Stimulated activated CD4-positive, alpha-beta T cell treated with anti-CD3 and anti-CD28 coated beads, Interleukin-12 subunit alpha, Interleukin-12 subunit beta, amount 100 ng/mL, for 48 hours (primary cell): ENCODE data around the gene BCOR.

Source experiments
- DNase-seq, 3 donors: peaks; one replicate each; pipeline ENCODE4 v3.0.0-alpha.2; 2020; ENCODE audit warnings: low read depth in 2 of 3, low spot score in 1 of 3

BCOR gene

DNA sequence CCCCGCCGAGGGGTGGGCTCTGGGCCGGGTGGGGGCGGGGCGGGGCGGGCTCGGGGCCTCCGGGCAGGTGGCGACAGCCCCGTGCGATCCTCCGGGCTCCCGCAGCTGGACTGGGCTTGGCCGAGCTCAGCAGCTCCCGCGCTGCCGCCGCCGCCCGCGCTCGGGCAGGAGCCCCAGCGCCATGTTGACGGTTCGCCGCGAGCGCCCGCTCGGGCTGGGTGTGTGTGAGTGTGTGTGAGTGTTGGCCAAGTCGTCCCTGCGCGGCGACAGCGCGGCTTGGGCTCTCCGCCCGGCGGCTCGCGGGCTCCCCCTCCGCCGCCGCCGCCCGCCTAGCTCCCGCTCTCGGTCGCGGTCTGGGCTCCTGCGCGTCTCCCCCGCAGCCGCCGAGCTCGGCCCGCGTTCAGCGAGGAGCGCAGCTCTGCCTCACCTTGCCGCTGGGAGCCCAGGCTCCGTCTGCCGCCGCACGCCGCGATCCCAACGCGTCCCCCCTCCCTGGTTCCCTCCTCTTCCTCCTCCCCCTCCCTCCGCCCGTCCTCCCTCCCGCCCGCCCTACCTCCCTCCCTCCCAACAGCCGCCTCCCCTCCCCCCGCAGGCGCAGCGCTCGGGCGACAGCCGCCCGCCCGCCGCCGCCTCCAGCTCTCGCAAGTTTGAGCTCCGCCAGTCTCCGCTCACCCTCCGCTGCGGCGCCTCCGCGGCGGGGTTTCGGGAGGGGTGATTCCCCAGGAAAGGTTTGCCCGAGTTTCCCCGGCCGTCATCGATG is at the start of gene BCOR:
Gene BCOR, minus strand, starts transcription at position 455 of the 760 bp plus-strand sequence. CDS start 20,029 bp downstream, outside the sequence.
- DNase-seq: peak in 2 of 3 donors; percentile 51 to 70

DNA sequence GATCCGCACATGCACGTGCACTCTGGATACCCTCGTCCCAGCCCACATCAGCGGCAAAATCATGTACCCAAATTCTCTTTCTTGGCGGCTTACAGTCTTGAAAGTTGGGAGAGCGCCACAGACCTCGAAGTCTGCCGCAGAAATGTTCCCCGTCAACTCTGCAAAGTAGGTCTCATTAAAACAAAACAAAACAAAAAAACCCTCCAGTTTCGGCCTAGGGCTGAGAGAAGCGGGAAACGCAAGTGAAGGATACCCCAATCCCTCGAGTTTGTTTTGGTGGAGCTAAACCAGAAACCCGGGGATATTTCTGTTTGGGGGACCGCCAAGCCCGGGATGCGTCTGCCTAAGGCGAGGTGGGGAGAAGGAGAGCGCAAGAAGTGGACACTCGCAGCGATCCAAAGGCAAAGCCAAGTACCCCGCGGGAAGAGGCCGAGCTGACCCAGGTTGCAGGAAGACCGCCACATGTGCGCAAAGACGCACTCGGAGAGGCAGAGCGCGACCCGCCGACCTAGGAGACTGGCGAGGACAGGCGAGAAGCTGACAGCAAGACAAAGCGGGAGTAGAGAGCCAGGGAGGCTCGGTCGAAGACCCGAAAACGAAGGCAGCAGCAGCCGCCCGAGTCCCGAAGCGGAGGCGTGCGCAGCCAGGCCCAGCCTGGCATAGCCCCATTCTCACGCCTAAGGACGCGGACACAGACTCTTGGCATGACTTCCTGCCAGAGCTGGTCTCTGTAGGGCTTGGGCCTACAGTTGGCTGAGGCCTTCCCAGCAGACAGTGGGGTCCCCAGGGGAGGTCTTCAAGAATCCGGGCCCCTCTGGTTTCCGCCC is 49.6 kb upstream of the BCOR start:
- DNase-seq: no peak

DNA sequence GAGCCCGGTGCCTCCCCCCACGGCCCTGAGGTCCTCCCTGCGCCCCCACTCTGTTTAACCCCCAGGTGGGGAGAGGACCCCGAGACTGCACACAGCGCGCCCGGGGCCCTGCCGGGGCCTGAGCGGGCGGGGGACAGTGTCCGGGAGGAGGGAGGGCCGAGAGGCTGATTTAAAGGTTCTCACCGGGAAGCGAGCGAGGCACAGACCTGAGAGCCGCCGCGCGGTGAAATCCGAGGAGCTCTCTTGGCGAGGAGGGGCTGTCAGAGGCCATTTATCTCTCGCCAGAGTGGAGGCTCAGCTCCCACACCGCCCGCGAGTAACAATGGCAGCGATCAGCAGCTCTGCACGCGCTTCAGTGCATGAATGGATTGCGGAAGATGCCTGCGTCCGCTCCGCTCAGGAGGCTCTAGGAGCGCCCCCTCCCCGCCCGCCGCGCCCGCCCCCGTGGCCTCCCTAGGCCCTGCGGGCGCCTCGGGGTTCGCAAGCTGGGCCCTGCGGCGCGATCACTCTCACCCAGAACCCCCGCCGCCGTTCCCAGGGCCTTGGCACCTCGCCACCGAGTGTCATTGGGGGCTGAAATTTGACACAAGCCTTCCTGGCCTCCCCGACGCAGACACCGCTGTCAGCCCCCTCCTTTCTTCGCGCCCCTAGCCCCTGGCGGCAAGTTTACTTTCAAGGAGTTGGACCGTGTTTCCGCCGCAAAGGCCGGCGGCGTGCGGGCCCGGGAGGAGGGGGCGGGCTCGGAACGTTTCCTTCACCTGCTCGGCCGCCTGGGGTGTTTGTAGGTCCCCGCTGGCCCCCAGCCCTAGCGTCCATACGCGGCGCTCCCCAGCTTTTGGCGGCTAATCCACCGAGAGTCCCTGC is 48.7 kb upstream of the BCOR start:
- no peak for DNase-seq

DNA sequence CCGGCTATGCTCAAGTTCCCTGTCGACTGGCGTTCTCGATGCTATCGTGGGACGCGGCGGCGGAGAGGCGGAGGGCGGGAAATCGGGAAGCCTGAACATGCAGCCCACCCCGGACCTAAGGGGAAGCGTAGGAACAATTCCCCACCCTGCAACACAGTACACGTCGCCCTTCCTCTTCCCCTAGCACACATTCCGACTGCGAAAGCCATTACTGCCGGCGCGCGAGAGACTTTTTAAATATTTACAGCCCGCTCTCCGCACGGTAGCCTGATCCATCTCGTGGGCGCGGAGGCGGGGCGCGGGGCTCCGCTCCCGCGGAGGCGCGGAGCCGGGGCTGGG is 48.1 kb upstream of the BCOR start:
- DNase-seq: no peak

DNA sequence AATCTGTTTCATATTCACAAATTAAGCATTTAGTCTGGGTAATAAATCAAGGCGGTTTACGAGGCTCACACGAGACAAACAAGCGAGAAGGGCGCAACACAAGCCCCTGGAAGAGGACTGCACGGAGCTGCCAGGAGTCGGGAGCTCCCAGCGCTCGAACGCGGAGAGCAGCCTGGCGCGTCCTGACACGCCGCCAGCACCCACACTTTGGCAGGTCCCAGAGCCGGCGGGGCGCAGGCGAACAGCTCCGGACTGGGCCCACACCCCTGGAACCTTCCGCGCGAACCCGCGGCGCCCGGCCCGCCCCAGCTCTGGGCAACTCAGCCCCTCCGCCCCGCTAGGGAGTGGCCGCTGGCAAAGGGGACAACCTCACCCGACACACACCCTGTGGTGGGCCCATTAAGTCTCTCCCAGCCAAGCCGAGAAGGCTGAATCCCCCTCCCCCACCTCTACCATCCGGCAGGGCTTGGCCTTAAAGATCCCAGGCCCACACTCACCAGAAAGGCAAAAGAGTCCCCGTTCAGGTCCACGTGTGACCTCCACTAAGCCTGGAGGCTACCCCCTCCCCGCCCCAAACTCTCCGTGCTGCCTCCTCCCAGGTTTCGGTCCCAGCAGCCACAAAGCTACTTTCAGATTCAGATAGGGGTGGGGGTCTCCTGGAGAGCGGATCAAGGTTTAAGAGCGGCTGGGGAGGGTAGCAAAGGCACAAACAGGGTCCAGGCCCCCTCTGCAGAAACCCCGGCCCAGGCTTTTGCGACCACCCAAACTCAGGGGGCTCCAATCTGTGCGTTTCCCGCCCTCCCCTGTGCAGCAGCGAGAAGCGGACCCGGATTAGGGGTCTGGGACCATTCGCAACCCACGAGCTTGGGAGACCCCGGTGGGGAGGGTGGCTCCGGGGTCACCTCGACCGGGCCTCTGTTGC is 47.5 kb upstream of the BCOR start:
- DNase-seq: no peak

DNA sequence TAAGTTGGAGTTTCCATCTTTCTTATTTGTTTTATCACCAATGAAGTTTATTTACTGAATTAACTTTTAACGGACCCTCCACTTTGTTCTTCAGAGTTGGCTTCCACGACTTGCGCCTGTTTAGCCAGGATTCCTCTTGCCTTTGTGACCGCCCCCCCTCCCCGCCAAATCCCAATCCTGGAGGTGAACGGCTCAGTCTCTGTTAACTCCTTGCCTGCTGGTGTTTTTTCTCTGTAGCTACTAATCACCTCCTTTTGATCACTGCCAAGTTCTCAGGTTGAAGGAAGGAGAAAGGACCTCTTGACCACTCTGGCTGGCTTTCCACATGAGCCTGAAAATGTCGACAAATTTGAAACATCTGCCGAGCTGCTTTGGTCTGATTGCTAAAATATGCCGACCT is 46.8 kb upstream of the BCOR start:
- DNase-seq: no peak

DNA sequence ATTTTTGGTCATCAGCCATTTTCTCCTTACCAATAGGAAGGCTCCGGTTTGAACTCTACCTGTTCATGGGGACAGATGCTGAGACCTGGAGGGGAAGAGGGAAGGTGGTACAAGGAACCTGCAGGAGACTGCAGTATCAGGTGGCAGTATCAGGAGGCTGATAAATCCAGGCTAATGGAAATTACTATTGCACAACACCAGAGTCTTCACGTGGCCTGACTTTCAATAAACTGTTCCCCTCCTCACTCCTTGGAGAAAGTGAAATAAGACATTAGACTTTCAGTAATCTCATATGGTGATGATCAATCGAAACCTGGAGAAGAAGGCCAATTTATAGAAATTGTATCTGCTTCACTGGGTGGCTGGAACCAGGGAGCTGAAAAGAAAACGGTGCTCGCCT is 46.2 kb upstream of the BCOR start:
- DNase-seq: no peak

DNA sequence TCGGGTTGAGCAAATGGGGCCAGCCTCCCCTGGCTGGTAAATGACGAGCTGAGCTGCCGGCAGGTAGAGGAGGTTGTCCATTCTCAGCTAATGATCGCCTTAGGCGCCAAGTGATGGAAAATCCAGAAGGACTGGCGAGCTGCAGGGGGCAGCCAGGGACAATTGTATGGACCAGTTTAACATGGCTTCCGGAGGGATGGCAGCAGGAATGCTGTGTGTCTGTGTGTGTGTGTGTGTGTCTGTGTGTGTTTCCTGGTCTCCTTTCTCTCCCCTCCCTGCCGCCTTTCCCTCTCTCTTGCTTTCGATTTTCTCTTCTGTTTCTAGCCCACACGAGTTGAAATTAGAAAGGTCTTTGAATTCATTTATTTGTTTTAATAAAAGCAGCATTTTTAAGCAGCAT is 45.2 kb upstream of the BCOR start:
- DNase-seq: no peak

DNA sequence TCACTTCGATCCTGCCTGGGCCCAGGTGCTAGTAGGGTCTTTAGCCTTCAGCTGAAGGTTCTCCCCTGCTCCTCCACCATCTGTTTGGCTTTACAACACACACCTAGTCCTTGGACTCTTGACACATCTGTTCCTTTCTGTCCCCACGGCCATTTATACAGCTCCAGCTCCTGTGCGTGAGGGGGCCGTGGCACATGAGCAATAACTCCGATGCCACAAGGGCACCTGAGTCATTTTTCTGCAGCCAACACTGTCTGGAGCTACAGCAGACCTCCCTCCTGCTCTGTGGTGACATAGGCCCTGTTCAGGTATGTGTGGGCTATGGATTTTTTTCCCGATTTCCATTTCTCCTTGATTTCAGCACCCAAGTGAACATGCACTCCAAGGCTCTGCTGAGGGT is 44.7 kb upstream of the BCOR start:
- no peak for DNase-seq

DNA sequence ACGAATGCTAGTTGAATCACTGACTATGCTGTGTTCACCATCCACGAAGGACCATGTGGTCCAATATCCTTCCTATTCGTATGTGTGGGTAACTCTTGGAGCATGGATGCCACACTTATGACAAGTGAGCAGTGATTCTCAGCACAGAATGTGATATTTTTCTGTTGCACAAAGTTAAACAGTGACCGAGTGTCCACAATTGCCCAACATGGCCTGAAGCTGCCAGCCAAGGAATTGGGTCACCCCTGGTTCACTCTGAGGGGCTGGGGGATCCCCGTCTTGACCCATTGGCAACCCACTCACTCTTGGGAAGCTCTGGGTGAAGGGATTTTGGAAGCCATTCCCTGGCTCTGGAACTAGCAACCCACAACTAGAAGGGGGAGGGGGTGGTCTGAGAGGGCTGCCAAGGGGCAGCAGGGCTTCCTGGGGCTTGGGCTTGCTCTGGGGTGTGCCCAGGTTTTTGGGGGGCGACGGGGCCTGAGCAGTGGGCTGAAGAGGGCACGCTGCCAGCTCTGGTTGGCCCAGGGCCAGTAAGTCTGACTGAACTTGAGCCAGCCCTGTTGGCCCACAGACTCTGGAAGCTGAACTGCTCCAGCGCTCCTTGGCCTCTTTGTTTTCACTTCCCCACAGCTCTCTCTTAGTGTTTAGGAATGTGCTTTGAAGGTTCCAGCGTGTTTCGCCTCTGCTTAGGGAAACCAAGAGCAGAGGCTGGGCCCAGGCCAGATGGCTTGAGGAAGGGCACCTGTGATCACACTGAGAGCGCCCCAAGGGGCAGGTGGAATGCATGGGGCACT is 43.1 kb upstream of the BCOR start:
- DNase-seq: no peak

DNA sequence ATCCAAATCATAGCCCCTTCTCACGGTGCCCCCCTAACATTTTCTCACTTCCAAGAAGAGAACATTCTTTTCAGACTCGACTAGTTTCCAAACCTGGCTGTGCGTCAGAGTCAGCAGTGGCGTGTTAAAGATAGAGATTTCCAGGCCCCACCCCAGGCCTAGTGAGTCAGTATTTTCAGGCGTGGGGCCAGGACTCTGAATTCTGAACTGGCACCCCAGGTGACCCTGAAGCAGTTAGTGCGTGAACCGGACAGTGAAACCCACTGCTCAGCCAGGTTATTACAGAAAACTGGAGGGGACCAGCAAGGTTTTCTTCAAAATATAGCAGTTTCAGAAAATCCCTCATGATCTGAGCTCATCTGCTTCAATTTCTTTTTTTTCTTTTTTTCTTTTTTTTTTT is 35.0 kb upstream of the BCOR start:
- no peak for DNase-seq

DNA sequence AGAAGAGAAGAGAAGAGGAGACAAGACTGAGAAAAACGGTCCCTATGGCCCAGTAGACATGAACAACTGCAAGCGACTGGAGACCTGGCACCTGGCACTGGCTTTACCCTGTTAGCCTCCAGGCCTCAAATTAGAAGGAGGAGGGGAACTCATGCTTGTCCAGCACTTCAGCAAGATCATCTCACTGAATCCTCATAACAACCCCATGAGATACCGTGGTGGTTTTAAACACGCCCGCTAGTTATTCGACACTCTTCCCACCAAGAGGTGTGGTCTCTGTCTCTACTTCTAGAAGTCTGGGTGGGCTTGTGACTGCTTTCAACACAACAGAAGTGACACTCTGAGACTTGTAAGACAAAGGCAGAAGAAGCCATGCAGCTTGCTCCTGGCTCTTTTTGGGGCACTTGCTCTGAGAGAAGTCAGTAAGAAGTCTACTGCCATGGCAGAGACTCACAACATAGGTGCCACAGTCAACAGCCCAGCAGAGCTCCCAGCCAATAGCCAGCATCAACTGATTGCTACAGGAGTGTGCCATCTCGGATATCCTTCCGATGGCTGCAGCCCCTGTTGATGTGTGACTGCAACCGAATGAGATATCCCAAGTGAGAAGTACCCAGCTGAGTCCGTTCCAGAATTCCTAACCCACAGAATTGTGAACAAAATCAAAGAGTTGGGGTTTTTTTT is 34.0 kb upstream of the BCOR start:
- DNase-seq: no peak

DNA sequence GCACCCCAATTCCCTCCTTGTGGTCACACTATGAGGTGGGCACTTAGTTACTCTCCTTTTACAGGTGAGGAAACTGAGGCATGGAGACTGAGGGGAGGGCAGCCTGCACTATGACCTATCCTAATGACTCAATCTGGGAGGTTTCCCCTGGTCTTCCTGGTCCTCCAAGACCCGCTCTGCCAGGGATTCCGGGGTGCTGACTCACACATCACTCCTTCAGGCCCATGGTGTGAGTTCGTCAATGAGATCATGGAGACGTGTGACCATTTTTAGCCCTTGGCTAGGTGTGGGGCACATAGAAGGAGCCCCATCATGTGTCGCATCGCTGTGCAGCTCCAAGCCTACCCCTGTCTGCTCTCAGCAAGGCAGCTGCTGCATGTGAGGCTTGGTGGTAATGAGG is 32.4 kb upstream of the BCOR start:
- DNase-seq: no peak

DNA sequence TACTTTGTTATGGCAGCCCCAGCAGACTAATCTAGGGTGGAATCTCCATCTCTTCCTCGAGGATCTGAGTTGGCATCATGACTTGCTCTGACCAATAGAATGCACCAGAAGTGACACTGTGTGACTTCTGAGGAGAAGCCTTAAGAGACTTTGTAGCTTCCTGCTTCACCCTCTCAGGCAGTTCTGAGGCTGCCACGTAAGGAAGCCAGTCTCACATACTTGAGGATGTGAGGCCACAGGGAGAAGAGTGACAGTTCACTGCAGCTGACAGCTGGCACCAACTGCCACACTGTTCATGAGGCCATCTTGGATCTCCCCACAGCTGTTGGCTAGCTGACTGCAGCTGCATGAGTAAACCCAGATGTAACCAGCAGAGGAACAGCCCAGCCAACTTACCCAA is 29.3 kb upstream of the BCOR start:
- DNase-seq: no peak

DNA sequence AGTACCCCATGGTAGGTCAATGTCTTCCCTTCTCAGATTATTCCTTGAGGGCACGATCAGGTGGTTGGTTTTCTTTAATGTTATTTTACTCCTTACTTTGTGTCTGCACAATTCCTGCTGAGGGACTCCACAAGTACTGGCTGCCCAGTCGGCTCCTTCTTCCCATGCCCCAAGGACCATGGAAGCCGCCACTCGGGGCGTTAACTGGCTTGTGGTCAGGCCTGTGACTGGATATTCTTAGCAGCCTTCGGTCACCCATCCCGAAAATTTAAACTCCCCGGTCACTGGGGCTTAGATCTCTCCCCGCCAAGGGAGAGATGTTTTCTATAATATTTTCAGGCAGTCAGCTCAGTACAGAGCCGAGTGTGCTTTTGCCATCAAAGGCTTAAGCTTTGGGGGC is 24.7 kb upstream of the BCOR start:
- DNase-seq: no peak

DNA sequence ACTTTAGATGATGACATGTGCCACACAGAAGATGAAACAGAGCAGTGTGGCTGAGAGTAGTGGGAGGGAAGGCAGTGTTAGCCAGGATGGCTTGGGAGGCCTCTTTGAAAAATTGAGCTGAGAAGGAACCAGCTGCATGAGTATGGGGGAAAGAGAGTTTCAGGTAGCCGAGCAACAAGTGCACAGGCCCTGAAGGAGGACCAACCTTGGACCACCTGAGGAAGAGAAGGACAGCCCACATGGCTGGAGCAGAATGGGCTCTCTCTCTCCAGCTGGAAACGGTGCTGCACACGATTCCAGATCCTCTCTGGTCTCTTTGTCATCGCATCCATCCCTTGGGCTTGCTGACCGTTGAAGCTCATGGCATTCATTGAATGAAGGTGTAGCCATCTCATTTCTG is 23.9 kb upstream of the BCOR start:
- no peak for DNase-seq

DNA sequence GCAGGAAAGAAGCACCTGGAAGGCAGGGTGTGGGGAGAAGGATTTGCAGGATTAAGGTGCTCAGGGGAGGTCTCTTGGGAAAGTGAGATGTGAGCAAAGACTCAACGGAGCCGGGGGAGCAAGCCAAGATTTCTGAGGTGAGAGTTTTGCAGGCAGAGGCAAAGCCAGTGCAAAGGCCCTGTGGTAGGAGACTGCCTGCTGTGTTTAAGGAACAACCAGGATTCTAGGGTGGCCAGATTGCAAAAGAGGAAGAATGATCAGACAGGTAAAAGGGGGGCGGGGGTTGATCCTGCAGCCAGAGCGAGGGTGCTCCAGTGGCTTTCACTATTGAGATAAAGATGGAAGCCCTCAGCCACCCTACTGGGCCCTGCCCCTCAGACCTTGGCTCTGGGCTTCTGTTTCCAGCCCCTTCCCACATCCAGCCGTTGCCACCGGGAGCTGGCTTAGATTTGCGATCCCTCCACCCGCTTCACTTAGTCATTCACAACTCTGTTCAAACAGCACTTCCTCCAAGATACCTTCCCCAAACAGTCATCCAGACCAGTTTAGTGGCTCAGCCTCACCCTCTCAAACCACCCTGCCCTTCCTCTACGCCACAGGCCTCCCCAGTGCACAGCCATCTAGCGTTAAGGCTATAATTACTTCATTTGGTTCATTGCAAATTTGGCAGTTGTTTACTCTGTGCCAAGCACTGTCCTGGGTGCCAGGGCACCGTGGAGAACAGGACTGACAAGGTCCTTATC is 23.3 kb upstream of the BCOR start:
- DNase-seq: no peak

DNA sequence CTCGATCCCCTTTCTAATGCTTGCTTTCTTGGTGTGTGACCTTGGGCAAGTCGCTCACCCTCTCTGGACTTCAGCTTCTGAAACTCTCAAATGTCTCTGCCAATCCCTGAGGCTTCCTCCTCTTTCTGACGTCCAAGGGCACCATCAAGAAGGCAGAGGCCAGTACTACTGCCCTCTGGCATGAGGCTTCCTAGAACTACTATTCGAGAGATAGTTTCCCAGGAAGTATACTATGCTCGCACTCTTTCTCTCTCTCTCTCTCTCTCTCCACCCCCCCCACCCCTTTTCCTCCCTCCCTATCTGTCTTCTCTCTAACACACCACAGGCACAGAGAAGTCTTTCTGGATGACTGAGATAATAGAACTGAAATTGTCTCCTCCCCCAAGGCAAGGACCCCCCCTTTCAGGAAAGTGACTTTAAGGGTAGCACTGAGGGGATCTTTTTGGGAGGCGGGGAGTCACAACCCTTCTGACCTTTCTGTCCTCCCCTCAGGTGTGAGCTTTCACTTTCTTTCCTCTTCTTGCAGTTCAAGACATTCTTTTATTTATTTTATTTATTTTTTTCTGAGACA is 20.0 kb upstream of the BCOR start:
- no peak for DNase-seq
